ENCODE results near the gene SAP30. TPM values are rescaled to one million over a fixed set of nuclear protein-coding genes. Genes with fewer than 3 reads are reported as not detected.

Gene SAP30
- total and polyA plus RNA-seq, 2 of the 4 experiments (the other 2 are of a cell fraction): 3.8 to 11.7 TPM

DNA sequence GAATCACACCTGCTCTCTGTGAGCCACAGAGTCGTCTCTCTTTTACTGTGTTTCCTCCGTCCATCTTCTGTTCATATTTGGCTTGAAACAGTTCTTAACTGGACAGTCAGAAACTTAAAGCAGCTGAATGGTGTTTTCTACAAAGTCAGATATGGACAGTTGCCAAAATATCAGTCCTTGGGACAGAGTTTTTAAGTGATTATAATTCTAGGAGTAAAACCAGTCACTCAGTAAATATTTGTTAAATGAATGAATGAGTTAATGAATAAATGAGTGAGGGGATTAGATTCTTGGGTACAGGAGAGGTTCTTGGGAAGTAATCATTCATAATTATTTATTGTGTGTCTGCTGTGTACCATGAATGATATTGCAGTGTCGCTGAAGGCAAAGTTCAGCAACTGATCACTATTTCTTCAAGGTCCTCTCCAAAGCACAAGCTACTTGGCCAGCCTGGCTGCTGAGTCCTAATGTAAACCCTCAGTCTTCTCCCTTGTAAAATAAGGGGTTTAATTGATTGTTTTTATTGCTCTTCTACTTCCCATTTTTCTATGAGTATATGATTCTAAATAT is 33.6 kb downstream of the SAP30 start:
- H4K8ac ChIP-seq (ENCODE audit: low read depth in 2 of 2, low read length in 2 of 2): no peak overlapping the region
- dilution Hi-C loops (cut with HindIII; ENCODE audit: low sequenced_read_pairs, unreplicated experiment): no loop called here
- H3K9me3 ChIP-seq (ENCODE audit: control insufficient read depth, insufficient read depth, low read length): no peaks in the 10 kb centered on the region
- H3K14ac ChIP-seq (replicated peaks; ENCODE audit: low read depth, low read length): no peak overlapping the region
- 100% methylated on average over 2 of the region's 3 CpGs; no CpG with 5 or more reads in 1 of the 2 experiments for WGBS, 2 experiments (ENCODE audit: extremely low coverage in 2 of 2, insufficient read length in 1 of 2)
- no peak overlapping the region for H3K4me2 ChIP-seq (ENCODE audit: low read depth, low read length)
- no peak overlapping the region for H2AFZ ChIP-seq (replicated peaks; ENCODE audit: low read length, poor library complexity)
- DNase-seq (no peak), ATAC-seq (ENCODE audit: low read depth) (no peak)
- intact Hi-C loops (cut with micrococcal nuclease): no loop called here
- no peak overlapping the region for H4K91ac ChIP-seq (ENCODE audit: insufficient read depth, low read depth, low read length)
- H2BK20ac ChIP-seq (ENCODE audit: low read depth, low read length): no peak overlapping the region
- no peak overlapping the region for H4K5ac ChIP-seq (ENCODE audit: low read depth, low read length)
- no peak for TF ChIP-seq MAZ (IDR thresholded peaks at IDR 0.05; ENCODE audit: borderline replicate concordance, low read depth, low read length)
- TF ChIP-seq RFX5 (IDR thresholded peaks at IDR 0.05; ENCODE audit: low read depth, low read length): no peak
- TF ChIP-seq NFE2L2 (IDR thresholded peaks at IDR 0.05; ENCODE audit: low read depth, low read length): no peak
- TF ChIP-seq RAD21 (IDR thresholded peaks at IDR 0.05; ENCODE audit: low read length): no peak
- TF ChIP-seq CHD1 (IDR thresholded peaks at IDR 0.05; ENCODE audit: low read depth, low read length): no peak
- TF ChIP-seq BHLHE40 (IDR thresholded peaks at IDR 0.05; ENCODE audit: low read depth, low read length): no peak
- no peak for TF ChIP-seq MAFK (IDR thresholded peaks at IDR 0.05; ENCODE audit: low read depth, low read length)
- TF ChIP-seq, protein P1, sequence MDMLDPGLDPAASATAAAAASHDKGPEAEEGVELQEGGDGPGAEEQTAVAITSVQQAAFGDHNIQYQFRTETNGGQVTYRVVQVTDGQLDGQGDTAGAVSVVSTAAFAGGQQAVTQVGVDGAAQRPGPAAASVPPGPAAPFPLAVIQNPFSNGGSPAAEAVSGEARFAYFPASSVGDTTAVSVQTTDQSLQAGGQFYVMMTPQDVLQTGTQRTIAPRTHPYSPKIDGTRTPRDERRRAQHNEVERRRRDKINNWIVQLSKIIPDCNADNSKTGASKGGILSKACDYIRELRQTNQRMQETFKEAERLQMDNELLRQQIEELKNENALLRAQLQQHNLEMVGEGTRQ (IDR thresholded peaks at IDR 0.05; ENCODE audit: low read depth, low read length): no peak
- TF ChIP-seq, protein P2, sequence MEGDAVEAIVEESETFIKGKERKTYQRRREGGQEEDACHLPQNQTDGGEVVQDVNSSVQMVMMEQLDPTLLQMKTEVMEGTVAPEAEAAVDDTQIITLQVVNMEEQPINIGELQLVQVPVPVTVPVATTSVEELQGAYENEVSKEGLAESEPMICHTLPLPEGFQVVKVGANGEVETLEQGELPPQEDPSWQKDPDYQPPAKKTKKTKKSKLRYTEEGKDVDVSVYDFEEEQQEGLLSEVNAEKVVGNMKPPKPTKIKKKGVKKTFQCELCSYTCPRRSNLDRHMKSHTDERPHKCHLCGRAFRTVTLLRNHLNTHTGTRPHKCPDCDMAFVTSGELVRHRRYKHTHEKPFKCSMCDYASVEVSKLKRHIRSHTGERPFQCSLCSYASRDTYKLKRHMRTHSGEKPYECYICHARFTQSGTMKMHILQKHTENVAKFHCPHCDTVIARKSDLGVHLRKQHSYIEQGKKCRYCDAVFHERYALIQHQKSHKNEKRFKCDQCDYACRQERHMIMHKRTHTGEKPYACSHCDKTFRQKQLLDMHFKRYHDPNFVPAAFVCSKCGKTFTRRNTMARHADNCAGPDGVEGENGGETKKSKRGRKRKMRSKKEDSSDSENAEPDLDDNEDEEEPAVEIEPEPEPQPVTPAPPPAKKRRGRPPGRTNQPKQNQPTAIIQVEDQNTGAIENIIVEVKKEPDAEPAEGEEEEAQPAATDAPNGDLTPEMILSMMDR (conservative IDR thresholded peaks at IDR 0.05; ENCODE audit: low read depth, low read length): no peak
- TF ChIP-seq, protein P3, sequence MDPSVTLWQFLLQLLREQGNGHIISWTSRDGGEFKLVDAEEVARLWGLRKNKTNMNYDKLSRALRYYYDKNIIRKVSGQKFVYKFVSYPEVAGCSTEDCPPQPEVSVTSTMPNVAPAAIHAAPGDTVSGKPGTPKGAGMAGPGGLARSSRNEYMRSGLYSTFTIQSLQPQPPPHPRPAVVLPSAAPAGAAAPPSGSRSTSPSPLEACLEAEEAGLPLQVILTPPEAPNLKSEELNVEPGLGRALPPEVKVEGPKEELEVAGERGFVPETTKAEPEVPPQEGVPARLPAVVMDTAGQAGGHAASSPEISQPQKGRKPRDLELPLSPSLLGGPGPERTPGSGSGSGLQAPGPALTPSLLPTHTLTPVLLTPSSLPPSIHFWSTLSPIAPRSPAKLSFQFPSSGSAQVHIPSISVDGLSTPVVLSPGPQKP (IDR thresholded peaks at IDR 0.05; ENCODE audit: borderline replicate concordance, low read depth, low read length): no peak
- TF ChIP-seq POLR2A (IDR thresholded peaks at IDR 0.05; ENCODE audit: low read depth, low read length): no peak
- no peak for TF ChIP-seq CEBPB (IDR thresholded peaks at IDR 0.05; ENCODE audit: low read depth, low read length)
- no peak for TF ChIP-seq MXI1 (IDR thresholded peaks at IDR 0.05; ENCODE audit: borderline replicate concordance, low read depth, low read length)
- TF ChIP-seq RCOR1 (IDR thresholded peaks at IDR 0.05; ENCODE audit: insufficient replicate concordance, low read length): no peak
- TF ChIP-seq FOS (IDR thresholded peaks at IDR 0.05; ENCODE audit: low read depth, low read length): no peak
- POLR2A ChIA-PET (ENCODE audit: unreplicated experiment): no interaction called here
- no peaks in the 10 kb centered on the region for H3K79me1 ChIP-seq (ENCODE audit: low read depth in 1 of 2, low read length in 2 of 2)
- no TSS peak for BruUV-seq (replicated peaks)
- no peaks in the 10 kb centered on the region for H3K9me1 ChIP-seq (ENCODE audit: insufficient read depth, low read length)
- no peak overlapping the region for H2AK9ac ChIP-seq (replicated peaks; ENCODE audit: low read depth, low read length, poor library complexity)
- no peak overlapping the region for H2AK5ac ChIP-seq (ENCODE audit: low read depth, low read length)
- no peak overlapping the region for H3K23ac ChIP-seq (ENCODE audit: low read depth, low read length)
- no peaks in the 10 kb centered on the region for H3K4me1 ChIP-seq (ENCODE audit: control insufficient read depth, insufficient read depth, low read length)
- H3K56ac ChIP-seq (ENCODE audit: extremely low read depth, insufficient read depth, low read length): no peak overlapping the region
- CTCF ChIA-PET: no interaction called here
- in situ Hi-C loops (cut with MboI; ENCODE audit: low sequenced_read_pairs): no loop called here
- no peaks in the 10 kb centered on the region for H4K20me1 ChIP-seq (ENCODE audit: insufficient read depth, low read length)
- H3K36me3 ChIP-seq (ENCODE audit: control insufficient read depth, insufficient read depth, low read length): no peaks in the 10 kb centered on the region
- H3K4me3 ChIP-seq (ENCODE audit: insufficient read depth, low read depth, low read length): no peak overlapping the region
- H3K4ac ChIP-seq (ENCODE audit: low read depth, low read length): no peak overlapping the region
- no peak overlapping the region for H3K27ac ChIP-seq (ENCODE audit: insufficient read depth, low read length)
- H3K9ac ChIP-seq (ENCODE audit: low read depth, low read length): no peak overlapping the region
- no peak overlapping the region for H2BK5ac ChIP-seq (ENCODE audit: low read depth, low read length, poor library complexity, severe bottlenecking)
- no peak overlapping the region for H3K18ac ChIP-seq (ENCODE audit: low read depth, low read length)
- no peaks in the 10 kb centered on the region for H3K27me3 ChIP-seq (ENCODE audit: control insufficient read depth, insufficient read depth, low read length)
- H2BK120ac ChIP-seq (ENCODE audit: low read depth, low read length): no peak overlapping the region
- no peak overlapping the region for H2BK15ac ChIP-seq (ENCODE audit: low read depth, low read length)
